ENCODE measurements around the gene PXDC1. TPM values are rescaled to one million over a fixed set of nuclear protein-coding genes. Genes with fewer than 3 reads are reported as not detected.

Gene PXDC1
- total and polyA plus RNA-seq, 2 donors (not counting 3 experiments of a cell fraction or from before 2014, with no cell fraction given), result 60.9 to 121 TPM

DNA sequence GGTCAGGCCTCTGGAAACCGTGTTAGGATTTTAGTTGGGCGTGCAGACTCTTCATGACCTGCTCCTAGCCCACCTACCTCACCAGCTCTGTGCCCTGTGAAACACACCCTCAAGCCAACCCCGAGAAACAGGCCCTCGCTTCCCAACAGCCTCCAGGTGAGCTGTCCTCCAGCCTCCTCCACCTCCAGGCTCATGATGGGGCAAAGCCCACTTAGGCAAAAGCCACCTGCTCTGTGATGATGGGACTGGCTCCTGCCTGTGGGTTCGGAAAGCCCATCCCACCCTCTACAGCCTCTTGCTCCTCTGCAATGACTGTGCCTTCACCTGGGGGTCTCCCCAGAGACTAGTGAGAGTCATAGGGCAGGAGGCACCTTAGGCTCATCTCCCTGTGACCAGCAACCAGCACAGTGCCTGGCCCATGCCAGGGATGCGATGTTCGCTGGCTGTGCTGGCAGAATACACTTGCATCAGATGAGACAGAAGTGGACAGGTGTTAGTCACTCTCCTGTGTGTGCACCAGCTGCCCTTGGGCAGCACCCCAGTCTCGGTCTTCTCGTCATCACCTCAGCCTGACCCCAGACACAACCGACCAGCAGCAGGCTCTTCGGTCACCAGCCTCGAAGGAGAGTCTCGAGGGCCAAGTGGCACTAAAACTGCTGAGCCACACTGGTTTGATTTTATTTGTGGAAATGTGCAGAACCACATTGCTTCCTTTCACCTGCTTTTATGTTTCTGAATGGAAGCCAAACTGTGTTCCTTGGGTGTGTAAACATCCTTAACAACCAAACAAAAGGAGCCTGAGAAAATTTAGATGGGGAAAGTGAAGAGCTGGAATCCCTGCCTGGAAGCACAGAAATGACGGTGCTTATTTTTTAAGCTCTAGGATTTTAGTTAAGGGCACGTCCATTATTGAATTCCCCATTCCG is 10.7 kb downstream of the PXDC1 start:
- Histone ChIP-seq H2AFZ (ENCODE audit: low read depth, low read length) (no peak overlapping the region), H4K20me1 (replicated peaks; ENCODE audit: control insufficient read depth, extremely low read depth, insufficient read depth, low read length) (peaks cover 8% of the 10 kb centered on the region), H3K27ac (ENCODE audit: insufficient read depth, low read depth, low read length) (no peak overlapping the region), H3K4me2 (ENCODE audit: insufficient read depth, low read length) (no peak overlapping the region), H3K27me3 (ENCODE audit: control insufficient read depth in 2 of 2, insufficient read depth in 2 of 2, low read length in 2 of 2) (no peaks in the 10 kb centered on the region), H3K4me1 (ENCODE audit: control insufficient read depth, extremely low read depth, insufficient read depth, low read length) (peaks cover 75% of the 10 kb centered on the region), H3K9me1 (replicated peaks; ENCODE audit: control insufficient read depth, extremely low read depth, insufficient read depth, low read length) (no peaks in the 10 kb centered on the region), H3K9ac (replicated peaks; ENCODE audit: extremely low read depth, insufficient read depth, low read length) (no peak overlapping the region), H3K4me3 (replicated peaks in 1 of 3; ENCODE audit: insufficient read depth in 1 of 3, low read depth in 1 of 3, low read length in 3 of 3) (no peak overlapping the region), H3K79me2 (ENCODE audit: control insufficient read depth, insufficient read depth, low read length) (peaks cover 100% of the 10 kb centered on the region), H3K9me3 (replicated peaks; ENCODE audit: control insufficient read depth, insufficient read depth, low read length) (no peaks in the 10 kb centered on the region), H3K36me3 (ENCODE audit: control insufficient read depth in 2 of 2, extremely low read depth in 1 of 2, insufficient read depth in 2 of 2, low read length in 2 of 2) (peaks cover 25 to 46% of the 10 kb centered on the region in 2 experiments)
- intact Hi-C loops (cut with micrococcal nuclease) (loop anchor here (10.0 kb wide), 1 partner anchor 394 kb away; the partner anchor contains the start of gene ECI2), dilution Hi-C loops (cut with MboI; ENCODE audit: extremely low pct_ligation_motif_present, low sequenced_read_pairs) (no loop called here)
- TF ChIP-seq EZH2 (IDR thresholded peaks at IDR 0.05; ENCODE audit: borderline replicate concordance, low read depth, low read length, severe bottlenecking) (no peak), POLR2A (IDR thresholded peaks at IDR 0.05; ENCODE audit: low read depth, low read length) (no peak), POLR2AphosphoS5 (IDR thresholded peaks at IDR 0.05; ENCODE audit: insufficient read depth, low read depth, low read length) (no peak), JUN (IDR thresholded peaks at IDR 0.05; ENCODE audit: borderline replicate concordance, insufficient read depth, insufficient read length, low read depth) (no peak), CTCF (IDR thresholded peaks at IDR 0.05; ENCODE audit: extremely low read depth in 1 of 2, insufficient read depth in 1 of 2, low read depth in 1 of 2, low read length in 2 of 2) (no peak), FOS (IDR thresholded peaks at IDR 0.05; ENCODE audit: borderline replicate concordance, insufficient read depth, low read length) (no peak), MYC (IDR thresholded peaks at IDR 0.05; ENCODE audit: low read depth, low read length) (no peak), MAX (IDR thresholded peaks at IDR 0.05; ENCODE audit: insufficient read depth, insufficient read length) (no peak), GATA2 (IDR thresholded peaks at IDR 0.05; ENCODE audit: insufficient read depth, insufficient read length, low read depth, low read length) (no peak)
- FAIRE-seq (no peak), DNase-seq (ENCODE audit: low read depth, low spot score) (no peak)
- no TSS peak for BruUV-seq (replicated peaks)
- CTCF ChIA-PET, result interaction anchor here (0.8 to 5.8 kb wide), 15 partner anchors 8 to 461 kb away, joined by 3 to 72 read pairs (median 5); partner anchors contain the start of gene FAM50B
- POLR2A ChIA-PET, result no interaction called here

Data from endothelial cell of umbilical vein (primary cell).